Astrocyte (in vitro differentiated cells and primary cell): ENCODE results near the gene MLPH. TPM values are rescaled to one million over a fixed set of nuclear protein-coding genes. Genes with fewer than 3 reads are reported as not detected.

ENCODE experiments used
- DNase-seq: peaks from one replicate; pipeline ENCODE4 v3.0.0-alpha.2; 2010; ENCODE audit warnings: low read depth
- FAIRE-seq: peaks from 2 replicates; lab custom pipeline; 2011; peaks lifted over from hg19 to GRCh38; lab: Jason Lieb, UNC
- H2AFZ ChIP-seq: 2 replicates; pipeline ENCODE4 v1.6.0; 2012; ENCODE audit warnings: low read depth, low read length, inconsistent platforms
- H3K27ac ChIP-seq: 2 replicates; pipeline ENCODE4 v1.5.1; 2011; ENCODE audit warnings: low read depth, low read length, inconsistent platforms
- H3K27me3 ChIP-seq: 2 replicates; pipeline ENCODE4 v1.6.0; 2011; ENCODE audit warnings: low read length, inconsistent platforms; ENCODE audit not compliant: insufficient read depth
- H3K36me3 ChIP-seq: 2 replicates; pipeline ENCODE4 v1.5.1; 2011; ENCODE audit warnings: low read length, inconsistent platforms; ENCODE audit not compliant: insufficient read depth
- H3K4me1 ChIP-seq: 2 replicates; pipeline ENCODE4 v1.5.1; 2011; ENCODE audit warnings: low read length, inconsistent platforms; ENCODE audit not compliant: insufficient read depth
- H3K4me2 ChIP-seq: 2 replicates; pipeline ENCODE4 v1.6.0; 2012; ENCODE audit warnings: low read length, inconsistent platforms
- H3K4me3 ChIP-seq: 2 replicates; pipeline ENCODE4 v1.5.1; 2011; ENCODE audit warnings: low read depth, mild to moderate bottlenecking, low read length, inconsistent platforms; ENCODE audit not compliant: insufficient read depth
- H3K79me2 ChIP-seq: 2 replicates; pipeline ENCODE4 v1.6.0; 2012; ENCODE audit warnings: mild to moderate bottlenecking, low read length, inconsistent platforms; ENCODE audit not compliant: insufficient read depth
- H3K9ac ChIP-seq: 2 replicates; pipeline ENCODE4 v1.6.0; 2012; ENCODE audit warnings: mild to moderate bottlenecking, low read length, inconsistent platforms
- H3K9me3 ChIP-seq: 2 replicates; pipeline ENCODE4 v1.5.1; 2012; ENCODE audit warnings: low read depth, mild to moderate bottlenecking, low read length, inconsistent platforms; ENCODE audit not compliant: insufficient read depth
- H4K20me1 ChIP-seq: 2 replicates; pipeline ENCODE4 v1.6.0; 2012; ENCODE audit warnings: low read length, inconsistent platforms; ENCODE audit not compliant: insufficient read depth
- H3K27ac Mint-ChIP-seq: one replicate; pipeline ENCODE4 v1.8.0; 2021; ENCODE audit warnings: mild to moderate bottlenecking, mixed read lengths; ENCODE audit not compliant: unreplicated experiment
- H3K27me3 Mint-ChIP-seq: one replicate; pipeline ENCODE4 v1.8.0; 2021; ENCODE audit warnings: low read depth, mixed read lengths; ENCODE audit not compliant: unreplicated experiment
- H3K36me3 Mint-ChIP-seq: one replicate; pipeline ENCODE4 v1.8.0; 2021; ENCODE audit warnings: low read depth, mixed read lengths; ENCODE audit not compliant: unreplicated experiment
- H3K4me1 Mint-ChIP-seq: one replicate; pipeline ENCODE4 v1.8.0; 2021; ENCODE audit warnings: low read depth, mixed read lengths; ENCODE audit not compliant: unreplicated experiment
- H3K4me3 Mint-ChIP-seq: one replicate; pipeline ENCODE4 v1.8.0; 2021; ENCODE audit warnings: mild to moderate bottlenecking, moderate library complexity, mixed read lengths; ENCODE audit not compliant: unreplicated experiment
- H3K9me3 Mint-ChIP-seq: one replicate; pipeline ENCODE4 v1.8.0; 2021; ENCODE audit warnings: mild to moderate bottlenecking, mixed read lengths; ENCODE audit not compliant: unreplicated experiment
- EZH2 ChIP-seq: IDR thresholded peaks from 2 replicates; pipeline ENCODE4 v1.6.1; 2012; ENCODE audit warnings: mild to moderate bottlenecking, low read length, inconsistent platforms; ENCODE audit not compliant: insufficient read depth
- total RNA-seq: library from RNA; stranded (reverse); gene quantifications from 2 replicates; pipeline ENCODE4 v1.2.1, GENCODE V29; 2021
- TF ChIP-seq, protein P1 (sequence below): IDR thresholded peaks from 2 replicates; pipeline ENCODE4 v1.5.1; 2011; ENCODE audit warnings: low read depth, mild to moderate bottlenecking, inconsistent platforms, low read length, moderate library complexity; ENCODE audit not compliant: insufficient read depth

MLPH gene
- total RNA-seq, 1 donor from 2014 or later = 14.2 TPM

GRCh38 chr2:237512774-237513466, 25.9 kb downstream of the MLPH start:
- Mint-ChIP-seq H3K4me1 (peaks cover 15% of the 10 kb centered on the region), H3K27ac (no peak overlapping the region), H3K9me3 (peaks cover under 1% of the 10 kb centered on the region), H3K36me3 (peaks cover 11% of the 10 kb centered on the region), H3K27me3 (peaks cover 3% of the 10 kb centered on the region), H3K4me3 (no peak overlapping the region)
- Histone ChIP-seq H3K27ac (peak overlapping the region; percentile 29), H2AFZ (no peak overlapping the region), H3K9ac (peak overlapping the region; percentile 38), H4K20me1 (peaks cover 31% of the 10 kb centered on the region), H3K9me3 (no peaks in the 10 kb centered on the region), H3K36me3 (peaks cover 43% of the 10 kb centered on the region), H3K4me1 (no peaks in the 10 kb centered on the region), H3K27me3 (no peaks in the 10 kb centered on the region), H3K4me2 (no peak overlapping the region), H3K4me3 (no peak overlapping the region), H3K79me2 (peaks cover 75% of the 10 kb centered on the region)
- FAIRE-seq = no peak
- peak; percentile 60 for DNase-seq
- TF ChIP-seq, protein P1, sequence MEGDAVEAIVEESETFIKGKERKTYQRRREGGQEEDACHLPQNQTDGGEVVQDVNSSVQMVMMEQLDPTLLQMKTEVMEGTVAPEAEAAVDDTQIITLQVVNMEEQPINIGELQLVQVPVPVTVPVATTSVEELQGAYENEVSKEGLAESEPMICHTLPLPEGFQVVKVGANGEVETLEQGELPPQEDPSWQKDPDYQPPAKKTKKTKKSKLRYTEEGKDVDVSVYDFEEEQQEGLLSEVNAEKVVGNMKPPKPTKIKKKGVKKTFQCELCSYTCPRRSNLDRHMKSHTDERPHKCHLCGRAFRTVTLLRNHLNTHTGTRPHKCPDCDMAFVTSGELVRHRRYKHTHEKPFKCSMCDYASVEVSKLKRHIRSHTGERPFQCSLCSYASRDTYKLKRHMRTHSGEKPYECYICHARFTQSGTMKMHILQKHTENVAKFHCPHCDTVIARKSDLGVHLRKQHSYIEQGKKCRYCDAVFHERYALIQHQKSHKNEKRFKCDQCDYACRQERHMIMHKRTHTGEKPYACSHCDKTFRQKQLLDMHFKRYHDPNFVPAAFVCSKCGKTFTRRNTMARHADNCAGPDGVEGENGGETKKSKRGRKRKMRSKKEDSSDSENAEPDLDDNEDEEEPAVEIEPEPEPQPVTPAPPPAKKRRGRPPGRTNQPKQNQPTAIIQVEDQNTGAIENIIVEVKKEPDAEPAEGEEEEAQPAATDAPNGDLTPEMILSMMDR = peak; percentile 92
- no peak for TF ChIP-seq EZH2

- peaks cover 70% of the 10 kb centered on the region for H3K79me2 ChIP-seq
Measured at GRCh38 chr2:237513693-237514092, 26.6 kb downstream of the MLPH start.

More at GRCh38 chr2:237513693-237514092, 26.6 kb downstream of the MLPH start:
- peaks cover 1% of the 10 kb centered on the region for H3K9me3 Mint-ChIP-seq
- H3K27ac Mint-ChIP-seq = no peak overlapping the region
- H3K27me3 Mint-ChIP-seq = peaks cover 6% of the 10 kb centered on the region
- Histone ChIP-seq H3K9ac (peak overlapping the region; percentile 38), H3K36me3 (peaks cover 44% of the 10 kb centered on the region), H3K27ac (no peak overlapping the region), H2AFZ (no peak overlapping the region), H4K20me1 (peaks cover 39% of the 10 kb centered on the region), H3K4me2 (no peak overlapping the region), H3K9me3 (no peaks in the 10 kb centered on the region), H3K4me3 (no peak overlapping the region), H3K4me1 (no peaks in the 10 kb centered on the region), H3K27me3 (no peaks in the 10 kb centered on the region)
- FAIRE-seq (no peak), DNase-seq (no peak)
- peaks cover 7% of the 10 kb centered on the region for H3K36me3 Mint-ChIP-seq
- H3K4me1 Mint-ChIP-seq = peaks cover 15% of the 10 kb centered on the region
- no peak for TF ChIP-seq EZH2
- TF ChIP-seq, protein P1 = no peak
- no peak overlapping the region for H3K4me3 Mint-ChIP-seq
